Measurements from ENCODE around the gene HNRNPUL1. TPM values are rescaled to one million over a fixed set of nuclear protein-coding genes. Genes with fewer than 3 reads are reported as not detected.

The HNRNPUL1 gene
- total and polyA plus RNA-seq, 9 of the 15 experiments (the other 6 are each of a cell fraction or from before 2014, with no cell fraction given) = 7.3 to 211 (median 85.0) TPM

DNA sequence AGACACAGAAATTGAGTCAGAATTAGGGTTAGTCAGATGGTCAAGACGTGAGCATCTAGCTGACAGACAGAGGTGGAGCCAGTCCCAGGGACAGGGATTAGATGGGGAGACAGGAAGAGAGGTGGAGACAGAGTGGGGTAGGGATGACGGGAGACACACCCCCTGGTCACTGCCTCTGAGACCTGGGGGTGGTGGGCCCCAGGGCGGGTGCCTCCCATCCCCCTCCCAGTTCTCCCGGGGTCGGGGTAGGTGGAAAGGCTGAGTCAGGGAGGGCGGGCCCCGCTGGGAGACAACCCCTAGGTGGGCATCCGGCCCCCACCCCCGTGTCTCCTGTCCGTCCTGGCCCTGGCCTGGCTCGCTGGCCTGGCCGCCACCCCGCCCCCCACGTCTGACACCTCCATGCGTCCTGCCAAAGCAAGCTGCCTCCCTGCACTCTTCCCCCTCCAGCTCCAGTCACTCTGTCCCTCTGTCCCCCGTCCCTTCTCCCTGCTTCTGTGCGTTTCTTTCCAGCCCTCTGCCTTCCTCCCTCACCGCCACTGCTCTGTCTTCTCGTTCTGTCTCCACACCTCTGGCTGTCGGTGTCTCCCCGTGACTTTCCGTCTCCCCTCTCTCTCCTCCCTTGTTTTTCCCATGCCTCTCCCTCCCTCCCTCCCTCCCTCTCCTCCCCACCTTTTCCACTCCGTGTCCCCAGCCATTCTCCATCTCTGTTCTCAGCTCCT is 60.9 kb downstream of the HNRNPUL1 start (continued):
- TF ChIP-seq, protein P1, sequence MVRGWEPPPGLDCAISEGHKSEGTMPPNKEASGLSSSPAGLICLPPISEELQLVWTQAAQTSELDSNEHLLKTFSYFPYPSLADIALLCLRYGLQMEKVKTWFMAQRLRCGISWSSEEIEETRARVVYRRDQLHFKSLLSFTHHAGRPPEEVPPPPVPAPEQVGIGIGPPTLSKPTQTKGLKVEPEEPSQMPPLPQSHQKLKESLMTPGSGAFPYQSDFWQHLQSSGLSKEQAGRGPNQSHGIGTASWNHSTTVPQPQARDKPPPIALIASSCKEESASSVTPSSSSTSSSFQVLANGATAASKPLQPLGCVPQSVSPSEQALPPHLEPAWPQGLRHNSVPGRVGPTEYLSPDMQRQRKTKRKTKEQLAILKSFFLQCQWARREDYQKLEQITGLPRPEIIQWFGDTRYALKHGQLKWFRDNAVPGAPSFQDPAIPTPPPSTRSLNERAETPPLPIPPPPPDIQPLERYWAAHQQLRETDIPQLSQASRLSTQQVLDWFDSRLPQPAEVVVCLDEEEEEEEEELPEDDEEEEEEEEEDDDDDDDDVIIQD (CRISPR knock-in tag; IDR thresholded peaks at IDR 0.05) = no peak
- TF ChIP-seq SIN3A (IDR thresholded peaks at IDR 0.05; ENCODE audit: borderline replicate concordance in 2 of 2, control insufficient read depth in 1 of 2, low read depth in 2 of 2, low read length in 2 of 2) (0 out of 4 replicates have a peak, but pooled peaks of 1 of the 2 experiments have one; percentile 20), ZNF124 (CRISPR knock-in tag; IDR thresholded peaks at IDR 0.05) (no peak), MEIS2 (IDR thresholded peaks at IDR 0.05; ENCODE audit: partially characterized antibody) (peak; percentile 26), MAFK (IDR thresholded peaks at IDR 0.05; ENCODE audit: low read length) (no peak), BRCA1 (IDR thresholded peaks at IDR 0.05) (no peak), BRCA1 (CRISPR knock-in tag; IDR thresholded peaks at IDR 0.05) (no peak), FOXK1 (CRISPR knock-in tag; IDR thresholded peaks at IDR 0.05; ENCODE audit: borderline replicate concordance) (no peak), NCOR1 (IDR thresholded peaks at IDR 0.05) (peak; percentile 44), NFYB (IDR thresholded peaks at IDR 0.05; ENCODE audit: extremely low read depth, insufficient read length) (no peak), TAF15 (IDR thresholded peaks at IDR 0.05; ENCODE audit: low read depth, low read length) (no peak), ZC3H11A (IDR thresholded peaks at IDR 0.05; ENCODE audit: low read depth, low read length) (no peak)
- TF ChIP-seq, protein P2, sequence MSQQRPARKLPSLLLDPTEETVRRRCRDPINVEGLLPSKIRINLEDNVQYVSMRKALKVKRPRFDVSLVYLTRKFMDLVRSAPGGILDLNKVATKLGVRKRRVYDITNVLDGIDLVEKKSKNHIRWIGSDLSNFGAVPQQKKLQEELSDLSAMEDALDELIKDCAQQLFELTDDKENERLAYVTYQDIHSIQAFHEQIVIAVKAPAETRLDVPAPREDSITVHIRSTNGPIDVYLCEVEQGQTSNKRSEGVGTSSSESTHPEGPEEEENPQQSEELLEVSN (IDR thresholded peaks at IDR 0.05; ENCODE audit: borderline replicate concordance in 1 of 2, extremely low read depth in 1 of 2, insufficient read depth in 1 of 2, insufficient read length in 1 of 2, low read depth in 1 of 2, low read length in 1 of 2, poor library complexity in 1 of 2, severe bottlenecking in 1 of 2) = peak in 1 of 2 experiments; percentile 10
- TF ChIP-seq, protein P3, sequence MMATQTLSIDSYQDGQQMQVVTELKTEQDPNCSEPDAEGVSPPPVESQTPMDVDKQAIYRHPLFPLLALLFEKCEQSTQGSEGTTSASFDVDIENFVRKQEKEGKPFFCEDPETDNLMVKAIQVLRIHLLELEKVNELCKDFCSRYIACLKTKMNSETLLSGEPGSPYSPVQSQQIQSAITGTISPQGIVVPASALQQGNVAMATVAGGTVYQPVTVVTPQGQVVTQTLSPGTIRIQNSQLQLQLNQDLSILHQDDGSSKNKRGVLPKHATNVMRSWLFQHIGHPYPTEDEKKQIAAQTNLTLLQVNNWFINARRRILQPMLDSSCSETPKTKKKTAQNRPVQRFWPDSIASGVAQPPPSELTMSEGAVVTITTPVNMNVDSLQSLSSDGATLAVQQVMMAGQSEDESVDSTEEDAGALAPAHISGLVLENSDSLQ (IDR thresholded peaks at IDR 0.05) = peak; percentile 69
- TF ChIP-seq, protein P4, sequence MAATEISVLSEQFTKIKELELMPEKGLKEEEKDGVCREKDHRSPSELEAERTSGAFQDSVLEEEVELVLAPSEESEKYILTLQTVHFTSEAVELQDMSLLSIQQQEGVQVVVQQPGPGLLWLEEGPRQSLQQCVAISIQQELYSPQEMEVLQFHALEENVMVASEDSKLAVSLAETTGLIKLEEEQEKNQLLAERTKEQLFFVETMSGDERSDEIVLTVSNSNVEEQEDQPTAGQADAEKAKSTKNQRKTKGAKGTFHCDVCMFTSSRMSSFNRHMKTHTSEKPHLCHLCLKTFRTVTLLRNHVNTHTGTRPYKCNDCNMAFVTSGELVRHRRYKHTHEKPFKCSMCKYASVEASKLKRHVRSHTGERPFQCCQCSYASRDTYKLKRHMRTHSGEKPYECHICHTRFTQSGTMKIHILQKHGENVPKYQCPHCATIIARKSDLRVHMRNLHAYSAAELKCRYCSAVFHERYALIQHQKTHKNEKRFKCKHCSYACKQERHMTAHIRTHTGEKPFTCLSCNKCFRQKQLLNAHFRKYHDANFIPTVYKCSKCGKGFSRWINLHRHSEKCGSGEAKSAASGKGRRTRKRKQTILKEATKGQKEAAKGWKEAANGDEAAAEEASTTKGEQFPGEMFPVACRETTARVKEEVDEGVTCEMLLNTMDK (IDR thresholded peaks at IDR 0.05; ENCODE audit: borderline replicate concordance, insufficient read depth, low read depth, low read length, poor library complexity, severe bottlenecking) = no peak
- TF ChIP-seq, protein P5, sequence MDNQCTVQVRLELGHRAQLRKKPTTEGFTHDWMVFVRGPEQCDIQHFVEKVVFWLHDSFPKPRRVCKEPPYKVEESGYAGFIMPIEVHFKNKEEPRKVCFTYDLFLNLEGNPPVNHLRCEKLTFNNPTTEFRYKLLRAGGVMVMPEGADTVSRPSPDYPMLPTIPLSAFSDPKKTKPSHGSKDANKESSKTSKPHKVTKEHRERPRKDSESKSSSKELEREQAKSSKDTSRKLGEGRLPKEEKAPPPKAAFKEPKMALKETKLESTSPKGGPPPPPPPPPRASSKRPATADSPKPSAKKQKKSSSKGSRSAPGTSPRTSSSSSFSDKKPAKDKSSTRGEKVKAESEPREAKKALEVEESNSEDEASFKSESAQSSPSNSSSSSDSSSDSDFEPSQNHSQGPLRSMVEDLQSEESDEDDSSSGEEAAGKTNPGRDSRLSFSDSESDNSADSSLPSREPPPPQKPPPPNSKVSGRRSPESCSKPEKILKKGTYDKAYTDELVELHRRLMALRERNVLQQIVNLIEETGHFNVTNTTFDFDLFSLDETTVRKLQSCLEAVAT (IDR thresholded peaks at IDR 0.05) = peak; percentile 63 to 68; a peak in 2 of 4 replicates
- TF ChIP-seq, protein P6, sequence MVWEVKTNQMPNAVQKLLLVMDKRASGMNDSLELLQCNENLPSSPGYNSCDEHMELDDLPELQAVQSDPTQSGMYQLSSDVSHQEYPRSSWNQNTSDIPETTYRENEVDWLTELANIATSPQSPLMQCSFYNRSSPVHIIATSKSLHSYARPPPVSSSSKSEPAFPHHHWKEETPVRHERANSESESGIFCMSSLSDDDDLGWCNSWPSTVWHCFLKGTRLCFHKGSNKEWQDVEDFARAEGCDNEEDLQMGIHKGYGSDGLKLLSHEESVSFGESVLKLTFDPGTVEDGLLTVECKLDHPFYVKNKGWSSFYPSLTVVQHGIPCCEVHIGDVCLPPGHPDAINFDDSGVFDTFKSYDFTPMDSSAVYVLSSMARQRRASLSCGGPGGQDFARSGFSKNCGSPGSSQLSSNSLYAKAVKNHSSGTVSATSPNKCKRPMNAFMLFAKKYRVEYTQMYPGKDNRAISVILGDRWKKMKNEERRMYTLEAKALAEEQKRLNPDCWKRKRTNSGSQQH (CRISPR knock-in tag; IDR thresholded peaks at IDR 0.05) = peak; percentile 49; the same call in 1 of the 2 replicates

All from K562 (cell line).